Dermis lymphatic vessel endothelial cell (primary cell): Measurements from ENCODE around the gene ABCD2. TPM values are rescaled to one million over a fixed set of nuclear protein-coding genes. Genes with fewer than 3 reads are reported as not detected.

ENCODE experiments used
- total RNA-seq: library from RNA; depleted of rRNA; stranded (reverse); fragments of >200 nt; gene quantifications from 2 replicates; pipeline ENCODE4 v1.2.1, GENCODE V29; 2014

The ABCD2 gene
- not detected in 2 replicates for total RNA-seq

DNA sequence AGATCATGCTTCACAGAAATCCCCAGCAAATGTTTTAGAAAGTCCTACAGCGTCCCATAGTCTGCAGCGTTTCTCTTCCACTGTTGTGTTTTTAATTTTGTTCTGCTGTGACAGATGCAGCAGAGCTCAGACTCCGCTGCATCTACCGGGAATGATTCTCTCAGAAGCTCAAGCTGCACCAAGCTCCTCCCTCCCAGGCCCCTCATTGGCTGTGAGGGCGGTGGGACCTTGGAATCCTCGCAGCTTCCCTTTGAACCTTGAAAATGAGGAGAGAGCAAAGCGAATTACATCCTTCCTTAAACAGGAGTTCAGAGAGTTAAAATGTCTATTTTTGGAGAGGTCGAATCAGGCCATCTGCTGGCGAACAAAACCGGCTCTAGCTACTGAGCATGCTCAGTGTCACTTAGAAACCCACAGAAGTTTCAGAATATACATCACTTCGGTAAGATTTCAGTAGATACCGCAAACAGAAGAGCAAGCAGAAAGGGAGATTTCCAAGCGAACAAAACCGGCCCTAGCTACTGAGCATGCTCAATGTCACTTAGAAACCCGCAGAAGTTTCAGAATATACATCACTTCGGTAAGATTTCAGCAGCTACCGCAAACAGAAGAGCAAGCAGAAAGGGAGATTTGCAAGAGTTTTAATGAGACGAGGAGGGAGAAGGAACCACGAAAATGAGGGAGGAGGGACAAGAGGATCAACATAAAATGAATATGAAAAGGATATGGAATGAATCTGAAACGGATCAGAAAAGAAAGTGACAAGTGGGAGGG is at the start of gene ABCD2:
TSS of gene ABCD2 (minus strand) at position 144 of the 774 bp plus-strand sequence. CDS start 188 bp downstream, outside the sequence.

Other genes starting within 250 kb of the ABCD2 start
- gene KIF21A, start 176.7 kb downstream of the ABCD2 start, total RNA-seq = 3.6 and 4.5 TPM in 2 replicates